Breast epithelium (tissue), 3 donors: Measurements from ENCODE around the gene PDGFA.

Source experiments
- CTCF ChIP-seq, 3 donors: fragments of 450-650 bp; IDR thresholded peaks; one replicate each; pipeline ENCODE4 v1.5.1; 2016 to 2017; ENCODE audit warnings: antibody characterized with exemption in 3 of 3, mild to moderate bottlenecking in 3 of 3, moderate library complexity in 3 of 3
- POLR2AphosphoS5 ChIP-seq, 3 donors: sonication (generic); formaldehyde crosslinking; IDR thresholded peaks; one replicate each; pipeline ENCODE4 v1.6.1; 2017; ENCODE audit warnings: antibody characterized with exemption in 3 of 3

- TF ChIP-seq CTCF (IDR thresholded peaks at IDR 0.05) (no peak), POLR2AphosphoS5 (IDR thresholded peaks at IDR 0.05) (no peak)
These were observed 43.6 kb downstream of the PDGFA start for GRCh38 chr7:475951-476441.
